Measurements from ENCODE around the gene GJB1. TPM values are rescaled to one million over a fixed set of nuclear protein-coding genes. Genes with fewer than 3 reads are reported as not detected.

Gene GJB1
- polyA plus RNA-seq, 1 donor (not counting 4 experiments of a cell fraction or from before 2014, with no cell fraction given) = not detected

DNA sequence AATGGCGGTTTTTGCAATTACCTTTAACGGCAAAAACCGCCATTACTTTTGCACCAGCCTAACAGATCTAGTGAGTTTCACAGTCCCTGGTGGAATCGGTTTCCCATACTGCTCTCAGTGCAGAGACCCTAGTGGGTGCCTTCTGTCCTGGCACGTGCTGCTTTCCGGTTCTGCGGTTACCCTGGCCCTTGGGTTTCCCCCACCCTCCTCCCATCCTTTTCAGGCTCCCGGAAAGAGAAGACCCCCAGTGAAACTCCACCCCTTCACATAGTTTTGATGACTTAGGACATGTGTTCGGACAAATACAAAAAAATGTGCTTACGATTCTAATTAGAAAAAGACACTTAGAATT, 41.5 kb upstream of the GJB1 start:
- no peaks in the 10 kb centered on the region for H3K9me3 ChIP-seq (ENCODE audit: control insufficient read depth, low read depth, low read length)
- H2AFZ ChIP-seq (ENCODE audit: control insufficient read depth, low read length) = peak overlapping the region; percentile 22
- no peaks in the 10 kb centered on the region for H3K36me3 ChIP-seq (ENCODE audit: control insufficient read depth in 2 of 2, extremely low read depth in 1 of 2, insufficient read depth in 2 of 2, low read length in 2 of 2)
- H3K4me2 ChIP-seq (ENCODE audit: control insufficient read depth, extremely low read depth, insufficient read depth, low read depth, low read length) = peak overlapping the region; percentile 73
- no peaks in the 10 kb centered on the region for H3K9me1 ChIP-seq (ENCODE audit: control insufficient read depth, extremely low read depth, insufficient read depth, low read length)
- H3K27me3 ChIP-seq (ENCODE audit: control insufficient read depth, extremely low read depth, insufficient read depth, low read length) = no peaks in the 10 kb centered on the region
- TF ChIP-seq EZH2 (IDR thresholded peaks at IDR 0.05; ENCODE audit: low read length) = no peak
- TF ChIP-seq, protein P1, sequence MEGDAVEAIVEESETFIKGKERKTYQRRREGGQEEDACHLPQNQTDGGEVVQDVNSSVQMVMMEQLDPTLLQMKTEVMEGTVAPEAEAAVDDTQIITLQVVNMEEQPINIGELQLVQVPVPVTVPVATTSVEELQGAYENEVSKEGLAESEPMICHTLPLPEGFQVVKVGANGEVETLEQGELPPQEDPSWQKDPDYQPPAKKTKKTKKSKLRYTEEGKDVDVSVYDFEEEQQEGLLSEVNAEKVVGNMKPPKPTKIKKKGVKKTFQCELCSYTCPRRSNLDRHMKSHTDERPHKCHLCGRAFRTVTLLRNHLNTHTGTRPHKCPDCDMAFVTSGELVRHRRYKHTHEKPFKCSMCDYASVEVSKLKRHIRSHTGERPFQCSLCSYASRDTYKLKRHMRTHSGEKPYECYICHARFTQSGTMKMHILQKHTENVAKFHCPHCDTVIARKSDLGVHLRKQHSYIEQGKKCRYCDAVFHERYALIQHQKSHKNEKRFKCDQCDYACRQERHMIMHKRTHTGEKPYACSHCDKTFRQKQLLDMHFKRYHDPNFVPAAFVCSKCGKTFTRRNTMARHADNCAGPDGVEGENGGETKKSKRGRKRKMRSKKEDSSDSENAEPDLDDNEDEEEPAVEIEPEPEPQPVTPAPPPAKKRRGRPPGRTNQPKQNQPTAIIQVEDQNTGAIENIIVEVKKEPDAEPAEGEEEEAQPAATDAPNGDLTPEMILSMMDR (optimal IDR thresholded peaks at IDR 0.05 in 1 of 3, IDR thresholded peaks at IDR 0.05 in 1 of 3, conservative IDR thresholded peaks at IDR 0.05 in 1 of 3; ENCODE audit: extremely low read depth in 1 of 3, insufficient read depth in 2 of 3, low read length in 3 of 3) = no peak
- dilution Hi-C loops (cut with MboI; ENCODE audit: extremely low pct_ligation_motif_present, low sequenced_read_pairs) = no loop called here
- H3K4me3 ChIP-seq (ENCODE audit: control insufficient read depth in 2 of 3, extremely low read depth in 1 of 3, insufficient read depth in 2 of 3, low read depth in 1 of 3, low read length in 3 of 3) = peak overlapping the region; percentile 39 to 69 (median 54)
- H3K79me2 ChIP-seq (ENCODE audit: control insufficient read depth, insufficient read depth, low read length) = no peaks in the 10 kb centered on the region
- H4K20me1 ChIP-seq (ENCODE audit: control insufficient read depth, extremely low read depth, insufficient read depth, low read length) = no peaks in the 10 kb centered on the region
- DNase-seq (ENCODE audit: low read depth, low spot score) = no peak
- FAIRE-seq = no peak
- peak overlapping the region; percentile 66 for H3K27ac ChIP-seq (ENCODE audit: control insufficient read depth, insufficient read depth, low read length)
- peak overlapping the region; percentile 64 for H3K9ac ChIP-seq (ENCODE audit: control insufficient read depth, extremely low read depth, insufficient read depth, low read length)
- no peaks in the 10 kb centered on the region for H3K4me1 ChIP-seq (ENCODE audit: control insufficient read depth, extremely low read depth, insufficient read depth, low read length)

DNA sequence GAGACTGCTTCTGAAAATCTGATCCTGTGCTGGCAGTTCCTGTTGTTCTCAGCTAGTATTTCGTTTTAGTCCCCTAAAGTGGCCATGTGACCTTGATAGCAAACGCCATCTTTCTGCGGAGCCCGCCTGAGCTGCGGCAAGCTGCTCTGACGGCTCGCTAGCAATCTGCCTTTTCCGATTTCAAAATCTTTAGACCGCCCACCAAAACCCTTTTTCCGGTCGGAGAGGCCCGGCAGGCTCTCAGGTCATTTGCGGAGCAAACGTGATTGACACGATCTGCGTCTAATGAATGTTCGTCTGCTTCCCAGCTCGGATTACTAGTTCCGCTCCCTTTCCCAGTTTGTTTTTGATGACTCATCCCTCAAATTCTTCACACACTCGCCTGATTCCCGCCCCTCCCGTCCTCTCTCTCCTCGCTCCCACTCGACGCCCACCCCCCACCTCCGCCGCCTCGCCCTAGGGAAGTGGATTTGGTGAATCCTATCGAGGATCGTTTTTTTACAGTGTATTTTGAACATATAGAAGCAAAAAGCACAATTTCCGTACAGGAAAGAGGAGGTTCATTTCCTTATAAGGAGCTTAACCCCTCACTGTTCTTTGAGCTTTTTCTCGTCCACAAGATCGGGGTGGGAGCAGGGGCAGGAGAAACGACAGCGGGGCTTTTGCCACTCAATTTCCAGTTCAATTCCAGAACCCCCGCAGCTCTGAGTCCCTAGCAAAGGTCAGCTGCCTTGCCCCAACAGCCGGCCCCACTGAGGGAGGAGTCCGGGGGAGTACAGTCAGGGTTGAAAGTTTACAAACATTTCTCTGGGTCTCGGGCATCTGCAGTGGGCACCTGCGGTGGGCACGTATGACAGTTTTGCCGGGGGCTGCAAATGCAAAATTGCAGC, 40.9 kb upstream of the GJB1 start:
- H3K9ac ChIP-seq (ENCODE audit: control insufficient read depth, extremely low read depth, insufficient read depth, low read length) = peak overlapping the region; percentile 64
- H3K4me1 ChIP-seq (ENCODE audit: control insufficient read depth, extremely low read depth, insufficient read depth, low read length) = no peaks in the 10 kb centered on the region
- peak; percentile 7 for DNase-seq (ENCODE audit: low read depth, low spot score)
- no peaks in the 10 kb centered on the region for H3K9me3 ChIP-seq (ENCODE audit: control insufficient read depth, low read depth, low read length)
- no peaks in the 10 kb centered on the region for H3K36me3 ChIP-seq (ENCODE audit: control insufficient read depth in 2 of 2, extremely low read depth in 1 of 2, insufficient read depth in 2 of 2, low read length in 2 of 2)
- dilution Hi-C loops (cut with MboI; ENCODE audit: extremely low pct_ligation_motif_present, low sequenced_read_pairs) = no loop called here
- H3K27me3 ChIP-seq (ENCODE audit: control insufficient read depth, extremely low read depth, insufficient read depth, low read length) = no peaks in the 10 kb centered on the region
- H3K9me1 ChIP-seq (ENCODE audit: control insufficient read depth, extremely low read depth, insufficient read depth, low read length) = no peaks in the 10 kb centered on the region
- TF ChIP-seq, protein P1 (optimal IDR thresholded peaks at IDR 0.05 in 1 of 3, IDR thresholded peaks at IDR 0.05 in 1 of 3, conservative IDR thresholded peaks at IDR 0.05 in 1 of 3; ENCODE audit: extremely low read depth in 1 of 3, insufficient read depth in 2 of 3, low read length in 3 of 3) = no peak
- no peak for TF ChIP-seq EZH2 (IDR thresholded peaks at IDR 0.05; ENCODE audit: low read length)
- H3K79me2 ChIP-seq (ENCODE audit: control insufficient read depth, insufficient read depth, low read length) = no peaks in the 10 kb centered on the region
- H3K4me3 ChIP-seq (ENCODE audit: control insufficient read depth in 2 of 3, extremely low read depth in 1 of 3, insufficient read depth in 2 of 3, low read depth in 1 of 3, low read length in 3 of 3) = peak overlapping the region; percentile 39 to 69 (median 54)
- H2AFZ ChIP-seq (ENCODE audit: control insufficient read depth, low read length) = peak overlapping the region; percentile 22
- H4K20me1 ChIP-seq (ENCODE audit: control insufficient read depth, extremely low read depth, insufficient read depth, low read length) = no peaks in the 10 kb centered on the region
- H3K27ac ChIP-seq (ENCODE audit: control insufficient read depth, insufficient read depth, low read length) = peak overlapping the region; percentile 66
- H3K4me2 ChIP-seq (ENCODE audit: control insufficient read depth, extremely low read depth, insufficient read depth, low read depth, low read length) = peak overlapping the region; percentile 73
- FAIRE-seq = peak; percentile 66
